GM19193 (cell line): ENCODE data around the gene ENPP3.
A peak's percentile ranks its signal among the peaks of the same experiment; 100 is the strongest.

Source experiments
- POLR2A ChIP-seq: IDR thresholded peaks from 4 replicates; pipeline ENCODE4 v1.6.1; 2011; ENCODE audit not compliant: insufficient read depth, insufficient read length; ENCODE audit errors: extremely low read depth

Gene ENPP3

DNA sequence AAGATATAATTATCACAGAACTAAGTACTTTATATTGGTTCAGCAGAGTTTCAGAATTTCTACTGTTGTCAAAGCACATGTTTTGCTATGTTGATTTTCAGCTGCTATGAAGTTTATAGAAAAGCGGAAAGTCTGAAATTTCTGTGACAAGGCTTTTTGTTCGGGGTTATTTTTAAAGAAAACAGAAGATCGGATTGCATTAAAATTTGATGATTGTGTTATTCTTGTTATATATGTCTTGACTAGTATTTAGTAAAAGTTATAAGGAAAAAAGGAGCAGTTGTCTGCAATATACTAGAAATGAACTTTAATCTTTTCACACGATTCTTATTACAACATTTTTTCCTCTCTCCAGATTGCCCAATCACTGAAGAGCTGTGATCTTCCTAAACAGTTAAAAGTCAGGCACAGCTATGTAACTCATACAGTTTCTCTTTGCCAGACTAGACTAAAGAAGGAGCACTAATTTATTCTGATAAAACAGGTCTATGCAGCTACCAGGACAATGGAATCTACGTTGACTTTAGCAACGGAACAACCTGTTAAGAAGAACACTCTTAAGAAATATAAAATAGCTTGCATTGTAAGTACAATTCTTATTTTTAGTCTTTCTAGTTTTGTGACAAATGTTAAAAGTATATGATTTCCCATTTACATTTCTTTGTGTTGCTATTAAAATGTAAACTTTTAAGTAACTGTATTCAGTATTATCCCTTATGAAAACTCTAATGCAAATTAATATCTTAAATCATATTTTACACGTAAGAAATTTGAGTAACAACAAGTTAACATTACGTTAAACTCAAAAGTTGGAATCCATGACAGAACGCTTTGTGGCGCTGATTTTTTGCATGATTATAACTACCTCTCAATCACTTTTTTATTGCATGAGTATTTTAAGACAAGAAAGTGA, at the start of gene ENPP3:
ENPP3 (plus strand) TSS at position 423 of the 913 bp plus-strand sequence; CDS start at position 506, 83 bp downstream.
- no peak for TF ChIP-seq POLR2A

DNA sequence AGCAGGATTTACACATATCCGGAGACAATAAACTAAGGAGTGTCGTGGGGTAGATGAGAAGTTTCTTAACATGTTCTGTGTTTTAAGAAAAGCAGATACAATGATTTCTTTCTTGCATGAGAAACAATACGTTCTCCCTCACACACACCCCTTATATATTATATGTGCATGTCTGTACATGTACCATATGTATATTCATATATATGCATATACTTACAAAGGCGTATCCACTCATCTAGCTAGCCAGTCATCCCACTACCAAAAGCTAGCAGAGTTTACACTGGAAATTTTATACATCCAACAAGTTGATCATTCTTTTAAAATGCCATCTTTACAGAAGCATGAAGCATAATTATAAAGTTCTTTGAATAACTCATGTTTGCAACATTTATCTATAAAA, 49.2 kb upstream of the ENPP3 start:
- no peak for TF ChIP-seq POLR2A

DNA sequence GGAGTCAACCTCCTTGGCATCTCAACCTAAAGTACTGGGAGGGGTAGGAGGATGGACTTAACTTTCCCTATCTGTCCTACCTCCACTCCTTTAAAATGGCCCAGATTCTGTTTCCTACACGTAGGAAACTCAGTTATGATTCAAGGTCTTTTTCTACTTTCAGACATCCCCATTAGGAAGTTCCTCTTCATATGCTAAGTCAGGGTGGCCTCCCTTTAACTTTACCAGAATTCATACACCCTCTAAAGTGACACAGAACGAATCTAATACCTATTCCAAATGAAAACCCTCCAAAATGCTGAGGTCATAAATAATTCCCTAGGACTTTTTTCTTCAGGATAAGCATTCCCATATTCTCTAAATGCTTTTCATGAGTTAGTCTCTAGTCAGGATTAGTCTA, 48.5 kb upstream of the ENPP3 start:
- TF ChIP-seq POLR2A, result no peak

DNA sequence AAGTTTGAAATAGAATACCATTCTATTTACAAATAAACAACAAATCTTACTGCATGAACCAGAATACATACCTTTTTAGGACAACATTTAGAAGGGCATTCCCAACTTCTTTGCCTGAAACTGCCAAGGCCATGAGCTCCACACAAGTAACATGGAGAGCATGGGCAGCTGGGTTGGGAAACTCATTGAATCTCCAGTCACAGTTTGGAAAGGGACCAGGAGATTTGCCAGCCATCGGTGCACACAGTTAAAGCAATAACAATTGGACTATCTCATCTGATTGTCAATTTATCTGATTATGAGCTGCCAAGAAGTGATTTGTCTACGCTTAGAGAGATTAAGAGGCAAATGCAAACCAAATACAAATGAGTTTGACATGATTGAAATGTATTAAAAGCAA, 44.2 kb upstream of the ENPP3 start:
- TF ChIP-seq POLR2A, result no peak

DNA sequence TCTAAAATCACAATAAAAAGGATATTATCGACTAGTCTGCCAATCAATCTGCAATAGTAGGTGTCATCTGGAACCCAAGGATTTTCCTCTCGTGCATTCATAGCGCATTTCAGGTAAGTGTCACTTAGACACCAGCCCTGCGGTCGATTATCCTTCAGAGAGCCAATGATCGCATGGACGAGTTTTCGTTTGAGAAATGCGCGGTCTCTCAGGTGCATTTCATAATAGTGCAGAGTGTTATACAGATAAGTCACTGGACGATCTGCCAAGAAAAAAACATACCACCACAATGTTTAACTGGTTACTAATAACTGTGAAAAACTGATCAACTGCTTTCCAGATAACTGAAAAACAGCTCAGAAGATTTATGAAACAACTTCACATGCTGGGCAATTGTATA, 43.0 kb upstream of the ENPP3 start:
- no peak for TF ChIP-seq POLR2A

DNA sequence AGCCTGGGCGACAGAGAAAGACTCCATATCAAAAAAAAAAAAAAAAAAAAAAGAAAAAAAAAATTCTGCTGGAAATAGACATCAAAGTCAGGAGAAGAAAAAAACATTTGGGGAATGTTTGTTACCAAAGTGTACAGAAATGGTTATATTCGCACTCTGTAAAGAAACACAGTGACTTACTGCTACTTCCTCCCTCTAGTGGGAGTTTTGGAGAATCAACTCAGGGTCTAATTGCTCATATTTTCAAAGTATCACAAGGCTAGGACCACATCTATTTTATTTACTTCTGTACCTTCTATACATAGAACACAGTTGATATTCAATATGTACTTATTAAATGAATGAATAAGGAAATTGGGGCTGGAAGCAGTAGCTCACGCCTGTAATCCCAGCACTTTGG, 39.7 kb upstream of the ENPP3 start:
- no peak for TF ChIP-seq POLR2A

DNA sequence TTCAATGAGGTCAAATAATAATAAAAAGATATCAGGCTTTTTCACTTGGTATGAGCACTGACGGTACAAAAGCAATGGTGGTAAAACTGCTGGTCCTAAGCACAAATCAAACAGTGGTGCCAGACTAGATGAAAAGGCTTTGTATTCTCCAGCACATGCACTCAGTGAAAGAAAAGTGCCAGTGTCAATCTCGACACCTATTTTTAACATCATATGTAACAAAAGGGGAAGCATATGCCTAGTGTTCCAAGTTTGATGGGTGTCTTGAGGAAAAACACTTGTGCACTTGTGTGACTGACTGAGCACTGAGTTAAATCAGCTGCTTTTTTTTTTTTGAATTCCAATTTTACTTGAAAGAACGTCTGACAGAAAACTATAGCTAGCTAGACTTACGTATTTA, 36.4 kb upstream of the ENPP3 start:
- TF ChIP-seq POLR2A, result no peak

DNA sequence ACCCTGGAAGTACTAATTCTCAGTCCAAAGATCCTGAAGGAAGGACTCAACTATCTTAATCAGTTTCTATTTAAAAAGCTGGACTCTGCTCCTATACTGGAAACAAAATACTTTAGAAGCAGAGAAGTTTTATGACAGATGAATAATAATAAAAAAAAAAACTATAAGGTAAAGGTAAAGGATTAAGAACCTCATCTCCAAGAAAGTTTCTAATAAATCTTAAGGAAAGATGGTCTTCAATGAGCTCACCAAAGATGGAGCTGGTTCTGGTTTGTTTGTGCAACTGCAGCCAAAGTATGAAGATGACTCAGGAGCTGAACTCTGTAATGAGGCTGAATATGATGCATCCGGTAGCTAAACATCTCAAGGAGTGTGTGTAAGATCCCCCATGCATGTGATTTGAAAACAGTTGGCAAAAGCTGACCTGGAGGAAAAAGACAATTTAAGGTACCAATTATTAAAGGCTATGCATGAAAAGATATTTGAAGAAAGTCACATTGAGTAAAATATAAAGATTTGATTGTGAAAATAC, 34.3 kb upstream of the ENPP3 start:
- TF ChIP-seq POLR2A, result no peak

DNA sequence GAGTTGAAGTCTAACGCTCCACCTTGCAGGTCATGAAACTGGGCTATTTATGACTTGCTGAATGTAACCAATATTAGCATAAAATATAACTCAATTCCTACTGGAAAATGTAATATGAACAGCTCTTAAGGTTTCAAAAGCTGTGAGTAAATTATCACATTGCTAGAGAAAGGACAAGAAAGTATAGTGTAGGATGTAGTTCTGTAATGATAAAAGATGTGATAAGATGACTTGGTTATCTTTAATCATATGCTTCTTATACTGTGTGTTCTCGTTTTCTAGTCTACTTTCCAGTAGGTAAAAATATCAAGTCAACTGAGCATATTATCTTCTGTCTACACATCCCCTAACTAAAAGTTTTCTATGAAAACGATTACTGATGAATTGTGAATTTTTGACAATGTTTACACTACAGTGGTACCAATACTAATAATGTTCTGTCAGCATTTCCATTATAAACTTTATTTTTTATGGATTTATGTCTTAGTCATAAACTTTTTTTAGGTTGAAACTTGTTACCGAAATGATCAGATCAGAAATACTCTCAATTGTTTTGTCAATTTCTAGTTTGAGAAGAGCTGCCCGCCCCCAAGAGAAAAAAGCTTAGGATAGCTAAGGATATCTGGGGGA, 23.7 kb upstream of the ENPP3 start:
- TF ChIP-seq POLR2A, result no peak

DNA sequence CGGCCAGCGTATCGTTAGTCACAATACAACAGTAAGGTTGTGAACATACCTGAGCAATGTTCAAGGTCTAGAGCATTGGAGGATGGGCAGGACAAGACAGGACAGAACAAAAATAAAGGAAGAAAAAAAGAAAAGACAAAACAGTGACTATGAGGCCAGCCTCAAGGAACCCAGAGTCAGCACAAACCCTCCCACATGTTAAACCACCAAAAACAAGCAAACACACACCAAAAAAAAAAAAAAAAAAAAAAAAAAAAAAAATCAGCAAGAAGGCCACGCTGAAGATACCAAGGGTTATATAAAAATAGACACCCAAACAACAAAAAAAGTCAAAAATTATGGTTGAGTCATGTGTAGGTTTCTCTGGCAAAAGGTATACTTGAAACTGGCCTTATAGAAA, 21.8 kb upstream of the ENPP3 start:
- no peak for TF ChIP-seq POLR2A

DNA sequence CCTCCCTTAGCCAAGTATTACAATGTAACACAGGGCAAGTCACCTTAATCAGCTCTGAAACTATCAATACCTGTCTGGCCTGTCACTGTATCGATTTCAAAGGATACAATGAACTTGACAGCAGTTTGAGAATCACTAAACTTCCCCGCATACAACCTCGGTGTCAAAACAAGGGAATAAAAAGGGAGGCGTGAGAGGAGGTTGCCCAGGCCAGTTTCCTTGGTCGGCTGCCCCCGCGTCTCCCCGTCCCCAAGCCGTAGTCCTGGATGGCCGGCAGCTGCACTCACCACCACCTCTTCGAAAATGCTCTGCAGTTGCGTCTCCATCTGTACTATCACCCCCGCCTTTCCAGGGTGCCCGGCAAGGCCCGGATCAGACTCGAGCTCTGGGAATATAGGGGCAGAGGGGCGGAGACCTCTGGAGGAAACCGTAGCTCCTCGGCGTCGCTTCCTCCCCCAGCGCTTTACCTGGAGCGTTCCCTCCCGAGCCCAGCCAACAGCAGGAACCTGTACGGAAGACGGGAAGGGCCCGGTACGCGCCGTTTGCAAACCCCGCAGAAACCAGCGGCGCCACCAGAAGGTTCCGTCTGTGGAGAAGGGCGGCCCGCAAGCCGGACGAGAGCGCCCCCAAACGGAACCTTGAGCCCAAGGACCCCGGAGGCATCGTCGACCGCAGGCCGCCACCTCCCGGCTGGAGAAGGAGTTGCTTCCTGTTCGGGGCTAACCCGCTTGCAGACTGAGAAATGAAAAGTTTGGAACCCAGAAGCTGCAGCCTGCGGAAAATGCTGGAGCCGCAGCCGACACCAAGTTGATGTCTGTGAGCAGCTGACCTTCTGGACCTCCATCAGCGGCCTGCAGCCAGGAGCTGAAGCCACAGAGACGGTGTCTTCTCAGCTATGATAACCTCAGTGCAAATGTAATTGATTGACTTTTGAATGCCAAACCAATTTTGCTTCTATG, 9.1 kb upstream of the ENPP3 start, which contains the start of gene MED23:
MED23 (minus strand) TSS at position 519 of the 959 bp plus-strand sequence; CDS start at position 326, 193 bp downstream.
- peak; percentile 76 for TF ChIP-seq POLR2A

DNA sequence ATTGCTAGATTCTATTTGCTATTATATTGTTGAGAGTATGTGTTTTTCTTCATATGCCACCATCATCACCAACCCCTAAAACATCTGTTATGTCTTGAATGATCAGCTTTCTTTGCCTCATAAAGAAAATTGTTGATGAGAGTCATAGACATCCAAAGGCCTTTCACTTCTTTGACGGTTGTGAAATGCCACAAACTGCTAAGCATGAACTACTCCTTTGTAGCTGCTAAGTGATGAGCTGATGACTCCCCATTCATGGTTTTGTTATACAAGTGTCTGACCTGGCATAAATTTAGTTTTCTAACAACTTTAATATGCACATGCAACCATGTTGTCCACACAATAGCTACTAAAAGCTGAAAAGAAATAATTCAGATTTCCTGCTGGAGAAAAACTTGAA, 8.4 kb upstream of the ENPP3 start:
- no peak for TF ChIP-seq POLR2A

DNA sequence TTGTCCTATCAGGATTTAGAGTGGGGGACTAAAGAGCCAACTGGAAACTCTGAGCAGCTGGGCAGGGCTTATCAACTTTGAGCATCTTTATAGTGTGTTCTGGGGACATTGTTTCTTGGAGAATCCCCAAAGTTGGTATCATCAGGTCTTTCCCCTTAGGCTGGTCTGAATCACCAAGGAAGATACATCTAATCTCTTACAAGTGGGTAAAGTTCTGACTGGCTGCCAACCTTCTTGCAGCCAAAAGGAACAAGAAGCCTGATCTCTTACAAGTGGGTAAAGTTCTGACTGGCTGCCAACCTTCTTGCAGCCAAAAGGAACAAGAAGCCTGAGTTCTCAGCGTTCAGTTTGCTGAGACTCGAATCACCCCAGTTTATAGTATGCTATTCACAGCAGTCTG, 7.5 kb upstream of the ENPP3 start:
- TF ChIP-seq POLR2A, result no peak

DNA sequence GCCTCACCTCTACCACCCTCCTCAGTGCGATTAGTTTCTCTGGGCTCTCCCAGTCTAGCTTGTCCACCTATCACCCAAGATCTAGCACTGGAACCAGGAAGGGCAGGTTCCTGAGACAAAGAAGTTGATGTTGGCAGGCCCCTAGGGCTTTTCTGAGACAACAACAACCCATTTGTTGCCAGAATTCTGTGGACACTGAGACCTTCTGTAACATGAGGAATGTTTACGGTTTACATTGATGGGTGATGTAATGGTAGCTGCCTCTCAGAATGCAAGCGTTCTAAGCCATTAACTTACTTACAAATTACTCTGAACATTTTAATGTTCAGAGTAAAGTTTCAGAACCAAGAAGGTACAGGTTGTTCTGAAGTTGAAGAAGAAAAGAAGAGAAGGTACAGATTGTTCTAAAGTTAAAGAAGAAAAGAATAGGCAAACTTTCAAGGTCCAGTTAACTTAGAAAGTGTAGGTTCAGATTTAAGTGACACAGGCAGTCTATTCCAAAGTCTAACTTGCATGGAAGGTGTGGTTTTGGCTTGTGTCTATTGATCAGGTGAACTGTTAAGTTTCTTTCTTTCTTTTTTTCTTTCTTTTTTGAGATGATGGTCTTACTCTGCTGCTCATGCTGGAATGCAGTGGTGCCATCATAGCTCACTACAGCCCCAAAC, 5.3 kb upstream of the ENPP3 start:
- TF ChIP-seq POLR2A, result no peak
